Transverse colon (tissue), 4 donors: ENCODE results near the gene SMAD7. TPM values are rescaled to one million over a fixed set of nuclear protein-coding genes. Genes with fewer than 3 reads are reported as not detected.
A peak's percentile ranks its signal among the peaks of the same experiment; 100 is the strongest.
"Not testable (repeated sequence)": the region's sequence is repeated elsewhere in the genome, so short reads cannot be mapped to it uniquely, and the experiment has no call there.

Experiments
- DNase-seq: peaks from one replicate; pipeline ENCODE4 v3.0.0-alpha.2; 2019
- H3K27ac ChIP-seq, 4 donors: fragments of 200-600 bp; sonication (generic); 2 replicates each; pipeline ENCODE4 v1.5.1; 2016 to 2018; ENCODE audit warnings: inconsistent platforms in 4 of 4
- H3K27me3 ChIP-seq: fragments of 200-600 bp; sonication (generic); 2 replicates; pipeline ENCODE4 v1.5.1; 2017; ENCODE audit warnings: inconsistent platforms
- H3K36me3 ChIP-seq, 4 donors: fragments of 200-600 bp; sonication (generic); 2 replicates each; pipeline ENCODE4 v1.5.1; 2017 to 2019; ENCODE audit warnings: inconsistent platforms in 4 of 4
- H3K4me1 ChIP-seq, 4 donors: fragments of 200-600 bp; sonication (generic); 2 replicates each; pipeline ENCODE4 v1.5.1; 2017 to 2020; ENCODE audit warnings: inconsistent platforms in 4 of 4
- H3K4me3 ChIP-seq, 4 donors: fragments of 200-600 bp; sonication (generic); 1 replicate in 1 of 4; 2 replicates in 3 of 4; pipeline versions ENCODE4 v1.5.1 to v1.6.1; 2017 to 2019; ENCODE audit warnings: inconsistent platforms in 4 of 4
- H3K9me3 ChIP-seq, 2 donors: fragments of 200-600 bp; sonication (generic); 2 replicates each; pipeline ENCODE4 v1.5.1; 2017 to 2019; ENCODE audit warnings: inconsistent platforms in 2 of 2
- CTCF ChIP-seq, 5 experiments: fragments of 200-600 bp in 3 of 5; fragments of 450-650 bp in 2 of 5; sonication (generic) in 3 of 5; IDR thresholded peaks; 1 replicate in 2 of 5; 2 replicates in 3 of 5; pipeline ENCODE4 v1.5.1; 2016 to 2017; ENCODE audit warnings: antibody characterized with exemption in 5 of 5, inconsistent platforms in 3 of 5, mild to moderate bottlenecking in 2 of 5, moderate library complexity in 1 of 5
- EP300 ChIP-seq: sonication (generic); formaldehyde crosslinking; IDR thresholded peaks from one replicate; pipeline ENCODE4 v1.6.1; 2017; ENCODE audit warnings: antibody characterized with exemption, low read depth
- POLR2A ChIP-seq: fragments of 450-650 bp; IDR thresholded peaks from one replicate; pipeline ENCODE4 v1.6.1; 2016; ENCODE audit warnings: antibody characterized with exemption, mild to moderate bottlenecking, moderate library complexity
- POLR2AphosphoS5 ChIP-seq, 3 donors: sonication (generic); formaldehyde crosslinking; IDR thresholded peaks; one replicate each; pipeline ENCODE4 v1.6.1; 2016; ENCODE audit warnings: antibody characterized with exemption in 3 of 3
- WGBS, 2 donors: methylation state at CpG; one replicate each; pipeline ENCODE4 v1.1.5; 2018; ENCODE audit warnings: low coverage in 1 of 2; 5-methylcytosine and 5-hydroxymethylcytosine counted together
- in situ Hi-C, 4 donors: fragments of 200-750 bp; cut with MboI; loops; one replicate each; pipeline versions ENCODE4 v1.15.0 to v1.15.1; 2017; ENCODE audit warnings: low sequenced_read_pairs in 3 of 4, low pct_ligation_motif_present in 1 of 4, low pct_unique_long_range_greater_than_20kb in 1 of 4
- intact Hi-C: fragments of 100-400 bp; cut with DNase I; formaldehyde crosslinking; loops from one replicate; pipeline ENCODE4 v1.15.1; 2023; ENCODE audit warnings: low total_unique reads
- total RNA-seq, 4 donors: library from RNA; depleted of rRNA; stranded (reverse); fragments of >200 nt; gene quantifications; one replicate each; pipeline ENCODE4 v1.1.0, GENCODE V29; 2016

Gene SMAD7
- total RNA-seq, 4 donors from 2014 or later: 76.0 to 199 (median 77.1) TPM

- in situ Hi-C loops: no loop called here
- Histone ChIP-seq H3K4me1 (peaks cover 0 to 7% (median 0%) of the 10 kb centered on the region in 4 donors), H3K4me3 (no peak overlapping the region), H3K27ac (peak overlapping the region in 1 of 4 donors; percentile 21), H3K9me3 (no peaks in the 10 kb centered on the region), H3K27me3 (no peaks in the 10 kb centered on the region), H3K36me3 (no peaks in the 10 kb centered on the region)
- 78 to 86% methylated on average over 12 to 20 of the region's 20 CpGs for WGBS, 2 donors
- intact Hi-C loops: no loop called here
- TF ChIP-seq POLR2AphosphoS5 (IDR thresholded peaks at IDR 0.05) (no peak), CTCF (IDR thresholded peaks at IDR 0.05) (no peak), POLR2A (no peak), EP300 (no peak)
- no peak for DNase-seq
Observed at GRCh38 chr18:48872234-48873145, 78.3 kb downstream of the SMAD7 start.

GRCh38 chr18:48871391-48872166 is 79.2 kb downstream of the SMAD7 start:
- H3K27ac ChIP-seq: no peak overlapping the region
- WGBS, 2 donors: 90% methylated on average over 23 of the region's 23 CpGs; no CpG with 5 or more reads in 1 of the 2 donors
- no peaks in the 10 kb centered on the region for H3K9me3 ChIP-seq
- in situ Hi-C loops (no loop called here), intact Hi-C loops (no loop called here)
- no peak overlapping the region for H3K4me3 ChIP-seq
- TF ChIP-seq EP300 (no peak), POLR2AphosphoS5 (IDR thresholded peaks at IDR 0.05) (no peak), CTCF (IDR thresholded peaks at IDR 0.05) (no peak), POLR2A (no peak)
- no peaks in the 10 kb centered on the region for H3K36me3 ChIP-seq
- H3K4me1 ChIP-seq: peaks cover 0 to 7% (median 0%) of the 10 kb centered on the region in 4 donors
- H3K27me3 ChIP-seq: no peaks in the 10 kb centered on the region
- DNase-seq: no peak

- H3K36me3 ChIP-seq, H3K4me3 ChIP-seq, H3K27ac ChIP-seq, DNase-seq, intact Hi-C loops, in situ Hi-C loops, H3K4me1 ChIP-seq, H3K9me3 ChIP-seq, H3K27me3 ChIP-seq: not testable (repeated sequence)
- 92% methylated on average over 10 of the region's 13 CpGs; no CpG with 5 or more reads in 1 of the 2 donors for WGBS, 2 donors
Observed at GRCh38 chr18:48870926-48871325, 79.8 kb downstream of the SMAD7 start.
